ENCODE data around the gene RNF208.
"Not testable (repeated sequence)": the region's sequence is repeated elsewhere in the genome, so short reads cannot be mapped to it uniquely, and the experiment has no call there.

RNF208 gene

DNA sequence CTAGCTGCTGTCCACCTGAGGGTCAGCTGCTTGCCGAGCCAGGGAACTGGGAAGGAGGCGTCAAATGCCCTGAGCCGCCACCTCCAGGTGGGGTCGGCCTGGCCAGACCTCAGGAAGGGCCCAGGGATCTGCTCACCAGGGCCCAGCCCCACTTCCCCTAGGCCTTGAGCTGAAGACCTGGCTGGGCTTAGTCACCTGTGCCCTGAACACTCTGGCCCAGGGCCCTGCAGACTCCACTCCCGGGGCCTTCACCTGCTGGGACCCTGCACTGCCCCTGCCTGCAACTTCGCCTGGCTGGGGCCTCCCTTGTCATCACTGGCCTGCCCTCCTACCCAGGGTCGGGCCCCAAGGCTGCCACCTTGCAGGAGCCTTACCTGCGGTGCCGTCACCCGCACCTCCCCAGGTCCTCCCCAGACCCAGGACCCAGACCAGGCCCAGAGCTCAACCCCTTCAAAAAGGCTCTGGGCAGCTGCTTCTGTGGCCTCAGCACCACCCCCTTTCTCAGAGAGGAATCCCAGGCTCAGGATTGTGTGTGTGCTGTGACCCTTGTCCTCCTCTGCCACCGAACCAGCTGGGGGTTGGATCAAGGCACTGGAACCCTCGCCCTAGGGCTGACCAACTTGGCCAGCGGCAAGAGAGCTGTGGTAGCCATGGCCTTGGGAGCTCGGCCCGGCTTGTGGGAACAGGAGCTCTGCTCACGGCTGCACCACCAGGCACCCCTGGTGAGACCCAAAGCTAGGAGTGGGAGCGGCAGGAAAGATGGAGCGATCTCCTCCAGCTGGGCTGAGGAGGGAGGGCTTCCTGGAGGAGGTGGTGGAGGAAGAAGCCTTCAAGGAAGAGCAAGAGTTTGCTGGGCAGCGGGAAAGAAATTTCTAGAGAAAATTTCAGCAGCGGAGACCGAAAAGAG, 31.9 kb upstream of the RNF208 start:
- DNase-seq (ENCODE audit: low read depth in 3 of 3): no peak

DNA sequence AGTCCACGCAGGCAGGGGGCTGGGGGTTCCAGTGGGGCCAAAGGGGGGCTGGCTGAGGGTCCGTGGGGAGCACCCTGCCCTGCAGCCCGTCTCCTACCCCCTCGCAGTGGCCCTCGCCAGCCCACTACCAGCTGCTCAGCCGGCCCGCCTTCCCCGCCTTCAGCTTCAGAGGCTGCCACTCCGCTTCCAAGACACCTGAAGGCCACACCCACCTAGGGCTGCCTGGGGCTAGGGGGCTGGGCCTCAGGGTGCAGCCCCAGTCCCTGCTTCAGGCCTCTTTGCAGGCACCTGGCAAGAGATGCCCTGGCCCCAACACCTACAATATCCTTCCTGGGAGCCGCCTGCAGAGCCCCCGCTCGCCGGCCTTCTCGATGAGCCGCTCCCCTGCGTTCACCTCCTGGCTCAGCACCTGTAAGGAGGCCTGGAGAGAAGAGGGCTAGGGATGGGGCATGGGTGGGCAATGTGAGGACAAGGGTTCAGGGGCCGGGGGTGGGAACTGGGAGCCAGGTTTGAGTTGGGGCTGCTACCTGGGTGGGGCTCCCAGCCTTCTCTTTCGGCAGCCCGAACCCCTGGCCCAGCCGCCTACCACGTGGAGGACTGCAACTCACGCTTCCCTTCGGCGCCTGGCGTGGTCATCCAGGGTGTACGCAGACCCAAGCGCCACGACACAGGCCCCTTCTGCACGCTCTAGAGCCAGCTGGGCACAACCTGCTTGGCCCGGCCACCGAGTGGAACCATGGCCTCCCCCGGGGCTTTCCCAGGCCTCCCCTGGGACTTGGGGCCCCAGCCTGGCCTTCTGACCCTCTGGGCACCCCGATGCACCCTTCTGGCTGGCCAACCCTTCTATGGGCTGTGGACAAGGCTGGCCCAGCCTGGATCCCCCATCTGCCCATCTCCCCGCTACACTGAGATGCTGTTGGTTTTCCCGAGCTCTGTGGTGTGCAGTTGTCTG, 30.8 kb upstream of the RNF208 start:
- no peak for DNase-seq (ENCODE audit: low read depth in 3 of 3)

DNA sequence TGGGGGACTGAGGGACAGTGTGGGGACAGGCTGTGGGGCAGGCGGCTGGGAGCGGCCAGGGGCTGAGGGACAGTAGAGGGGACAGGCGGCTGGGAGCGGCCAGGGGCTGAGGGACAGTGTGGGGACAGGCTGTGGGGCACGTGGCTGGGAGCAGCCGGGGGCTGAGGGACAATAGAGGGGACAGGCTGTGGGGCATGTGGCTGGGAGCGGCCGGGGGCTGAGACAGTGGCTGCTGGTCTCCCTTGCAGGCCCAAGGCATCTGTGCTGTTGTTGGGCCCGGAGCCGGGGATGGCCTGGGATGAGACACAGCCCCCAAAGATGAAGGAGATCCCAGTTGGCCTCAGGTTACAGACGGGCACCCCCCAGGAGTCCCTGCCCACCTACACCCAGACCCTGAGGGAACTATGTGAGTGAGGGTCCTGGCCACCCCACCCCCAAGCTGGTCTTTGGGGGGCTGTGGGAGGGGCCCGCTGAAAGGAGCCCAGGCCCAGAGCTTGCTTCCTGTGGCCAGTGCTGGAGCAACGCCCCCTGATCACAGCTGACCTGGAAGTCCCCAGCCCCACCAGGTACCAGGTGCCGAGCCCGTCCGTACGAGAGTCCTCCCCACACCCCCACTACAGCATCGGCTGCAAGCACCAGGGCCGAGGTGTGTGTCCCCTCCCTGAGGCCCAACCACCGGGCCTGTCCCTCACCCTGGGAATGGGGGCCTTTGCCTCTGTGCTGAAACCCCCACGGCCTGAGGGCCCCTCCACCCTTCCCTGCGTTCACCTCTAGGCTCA, 29.6 kb upstream of the RNF208 start:
- no peak for DNase-seq (ENCODE audit: low read depth in 3 of 3)

DNA sequence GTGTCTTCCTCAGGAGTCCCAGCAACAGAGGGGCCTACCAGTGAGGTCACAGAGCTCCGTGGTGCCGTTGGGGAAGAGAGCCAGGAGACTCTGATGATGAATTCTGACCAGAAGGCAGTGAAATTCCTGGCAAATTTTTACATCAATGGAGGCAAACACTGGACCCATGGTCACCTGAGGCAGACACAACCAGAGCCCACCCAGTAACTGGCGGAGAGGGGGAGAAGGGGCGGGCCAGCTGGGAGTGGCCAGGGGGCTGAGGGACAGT, 29.1 kb upstream of the RNF208 start, which contains the start of gene STPG3:
STPG3 (plus strand) TSS at position 93 of the 268 bp plus-strand sequence; CDS start at position 94, 1 bp downstream.
- DNase-seq (ENCODE audit: low read depth in 3 of 3): no peak

DNA sequence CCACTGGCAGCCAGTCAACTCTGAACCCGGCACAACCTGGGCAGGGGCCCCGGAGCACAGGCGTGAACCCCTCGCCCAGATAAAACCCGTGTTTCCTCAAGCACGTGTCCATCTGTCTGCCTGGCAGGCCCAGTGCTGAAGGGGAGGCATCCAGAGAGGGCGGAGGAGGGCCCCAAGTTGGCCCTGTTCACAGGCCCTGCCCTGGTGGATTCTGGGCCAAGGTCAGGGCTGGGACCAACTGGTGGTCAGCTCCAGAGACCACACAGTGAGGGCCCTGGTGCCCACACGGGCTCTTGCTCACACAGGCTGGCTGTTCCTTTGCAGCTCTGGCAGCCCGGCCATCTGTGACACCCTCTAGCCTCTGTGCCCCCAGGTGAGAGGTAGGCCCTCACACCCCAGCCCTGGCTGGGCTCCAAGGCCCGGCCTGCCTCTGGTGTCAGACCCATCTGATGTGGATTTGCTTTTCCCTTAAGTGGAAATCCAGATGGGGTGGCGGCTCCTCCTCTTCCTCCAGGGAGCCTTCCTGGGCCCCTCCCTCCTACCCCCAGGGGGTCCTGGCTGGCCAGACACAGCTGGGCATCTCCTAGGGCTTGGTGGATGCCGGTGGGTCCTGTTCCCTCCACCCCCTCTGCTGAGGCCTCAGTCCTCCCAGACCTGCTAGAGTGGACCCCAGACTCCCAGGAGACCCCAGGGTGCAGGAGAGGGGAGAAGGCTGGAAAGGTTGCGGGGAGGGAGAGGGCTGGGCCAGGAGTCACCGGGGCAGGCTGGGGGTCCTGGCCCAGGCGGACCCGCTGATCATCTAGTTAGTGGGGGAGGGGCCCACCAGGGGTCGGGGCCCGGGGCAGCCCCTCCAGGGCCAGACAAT, 28.5 kb upstream of the RNF208 start:
- no peak for DNase-seq (ENCODE audit: low read depth in 3 of 3)

DNA sequence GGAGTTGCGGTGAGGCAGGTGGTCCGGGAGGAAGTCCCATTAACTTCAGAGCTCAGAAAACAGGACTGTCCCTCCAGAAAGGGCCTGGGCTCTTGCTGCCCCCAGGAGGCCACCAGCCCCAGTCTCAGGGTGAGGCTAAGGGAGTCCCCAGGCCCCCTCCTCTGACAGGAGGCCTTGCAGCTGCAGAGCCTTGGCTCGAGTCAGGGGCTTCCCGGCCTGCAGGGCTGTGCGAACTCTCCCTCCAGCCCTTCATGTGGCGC, 25.8 kb upstream of the RNF208 start:
- no peak for DNase-seq (ENCODE audit: low read depth in 3 of 3)

DNA sequence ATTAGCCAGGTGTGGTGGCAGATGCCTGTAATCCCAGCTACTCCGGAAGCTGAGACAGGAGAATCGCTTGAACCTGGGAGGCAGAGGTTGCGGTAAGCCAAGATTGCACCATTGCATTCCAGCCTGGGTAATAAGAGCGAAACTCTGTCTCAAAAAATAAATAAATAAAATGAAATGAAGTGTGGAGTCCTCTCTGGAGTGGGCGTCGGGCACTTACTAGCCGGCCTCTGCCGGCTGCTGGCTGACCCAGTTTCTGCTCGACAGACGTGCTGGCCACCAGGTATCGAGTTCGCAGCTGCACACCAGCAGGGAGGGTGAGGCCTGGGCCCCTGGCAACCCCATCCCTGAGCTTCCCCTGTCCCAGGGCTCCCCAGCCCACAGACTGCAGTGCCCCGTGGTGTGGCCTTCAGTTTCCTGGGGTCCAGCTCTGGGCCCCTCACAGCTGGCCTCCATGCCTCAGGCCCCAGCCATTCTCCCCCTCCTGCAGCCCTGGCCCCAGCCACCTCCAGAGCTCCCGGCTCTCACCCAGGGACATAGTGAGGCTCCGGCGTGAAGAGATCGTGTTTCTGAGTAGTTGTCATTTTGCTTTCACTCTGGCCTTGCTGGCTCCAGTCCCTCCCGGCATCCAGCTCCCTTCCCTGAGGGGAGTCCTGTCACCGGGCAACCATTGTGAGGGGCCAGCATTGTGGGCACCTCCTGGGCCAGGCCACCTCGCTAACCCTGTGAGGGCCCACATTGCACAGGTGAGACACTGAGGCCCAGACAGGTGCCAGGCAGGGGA, 25.3 kb upstream of the RNF208 start:
- DNase-seq (ENCODE audit: low read depth in 3 of 3): no peak

DNA sequence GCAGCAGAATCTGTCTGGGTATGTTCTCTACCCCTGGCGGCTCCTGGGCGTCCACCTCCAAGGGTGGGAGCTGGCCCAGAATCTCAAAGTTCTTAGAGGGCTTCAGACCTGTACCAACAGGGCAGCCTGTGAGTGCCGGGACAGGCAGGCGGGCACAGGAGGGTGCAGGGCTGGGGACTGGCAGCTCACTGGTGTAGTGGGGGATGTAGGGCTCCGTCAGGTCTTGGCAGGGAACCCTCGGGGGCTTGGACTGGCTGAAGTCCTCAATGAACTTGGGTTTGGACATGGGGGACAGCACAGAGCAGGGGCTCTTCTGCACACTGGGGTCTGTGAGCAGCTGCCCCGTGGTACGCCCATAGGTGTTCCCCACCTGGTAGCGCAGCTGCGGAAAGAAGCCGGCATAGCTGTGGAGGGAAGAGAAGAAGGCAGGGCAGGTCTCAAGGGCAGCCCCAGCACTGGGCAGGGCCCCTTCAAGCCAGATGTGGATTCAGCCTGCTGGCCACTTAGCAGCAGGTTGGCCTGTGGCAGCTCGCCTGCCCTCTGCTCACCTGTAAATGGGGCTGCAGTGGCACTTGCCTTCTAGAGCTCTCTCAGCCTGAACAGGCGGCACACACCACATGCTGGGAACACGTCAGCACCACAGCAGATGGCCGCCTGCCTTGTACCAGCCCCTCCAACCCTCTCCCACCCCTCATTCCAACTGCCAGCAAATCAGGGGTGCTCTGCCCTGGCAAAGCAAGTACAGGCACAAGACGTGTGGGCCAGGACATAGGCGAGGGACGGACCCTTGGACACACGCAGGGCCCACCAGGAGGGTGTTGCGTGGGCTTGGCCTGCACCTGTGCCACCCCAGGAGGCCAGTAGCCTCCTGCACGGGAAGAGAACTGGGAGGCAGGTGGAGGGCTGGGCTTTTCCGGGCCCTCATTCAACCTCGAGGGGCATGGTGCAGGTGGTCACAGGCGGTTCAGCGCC, 23.7 kb upstream of the RNF208 start:
- no peak for DNase-seq (ENCODE audit: low read depth in 3 of 3)

DNA sequence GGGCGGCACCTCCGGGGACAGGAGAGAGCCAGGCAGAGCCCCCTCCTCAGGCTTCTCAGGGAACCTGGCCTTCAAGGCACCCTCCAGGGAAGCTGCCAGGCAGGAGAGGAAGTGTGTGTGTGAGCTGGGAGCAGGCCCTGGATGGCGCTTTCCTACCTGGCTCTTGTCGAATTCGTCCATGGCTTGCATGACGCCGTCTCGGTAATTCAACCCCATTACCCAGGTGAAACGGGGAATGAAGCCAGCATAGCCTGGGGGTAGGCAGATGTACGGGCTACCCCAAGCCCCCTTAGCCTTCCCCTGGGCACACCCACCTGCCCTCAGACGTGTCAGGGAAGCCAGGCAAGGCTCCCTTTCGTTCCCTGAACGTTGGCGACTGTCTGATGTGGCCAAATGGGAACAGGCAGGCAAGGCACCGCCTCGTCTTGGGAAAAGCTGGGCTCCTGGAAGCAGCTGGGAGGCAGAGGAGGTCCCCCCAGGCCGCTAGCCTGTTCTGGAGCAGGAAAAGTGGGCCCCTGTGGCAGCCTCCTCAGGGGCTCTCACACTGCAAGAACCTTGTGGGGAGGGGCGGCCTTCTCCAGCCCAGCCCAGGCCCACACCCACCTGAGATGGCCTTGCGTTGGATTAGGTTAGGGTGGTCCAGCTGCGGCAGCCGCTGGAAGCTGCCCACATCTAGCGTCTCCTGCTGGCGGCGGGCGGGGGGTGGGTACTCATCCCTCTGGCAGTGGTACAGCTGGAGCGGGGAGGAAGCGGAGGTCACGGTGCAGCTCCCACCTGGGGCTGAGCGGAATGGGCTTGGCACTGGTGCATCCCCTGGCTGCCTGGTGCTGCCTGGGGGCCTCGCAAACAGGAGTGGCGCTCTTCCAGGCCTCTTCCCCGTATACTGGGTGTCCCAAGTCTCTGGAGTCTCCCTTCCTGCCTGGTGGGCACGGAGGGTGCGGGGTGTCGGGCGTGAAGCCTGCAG, 22.7 kb upstream of the RNF208 start:
- no peak for DNase-seq (ENCODE audit: low read depth in 3 of 3)

DNA sequence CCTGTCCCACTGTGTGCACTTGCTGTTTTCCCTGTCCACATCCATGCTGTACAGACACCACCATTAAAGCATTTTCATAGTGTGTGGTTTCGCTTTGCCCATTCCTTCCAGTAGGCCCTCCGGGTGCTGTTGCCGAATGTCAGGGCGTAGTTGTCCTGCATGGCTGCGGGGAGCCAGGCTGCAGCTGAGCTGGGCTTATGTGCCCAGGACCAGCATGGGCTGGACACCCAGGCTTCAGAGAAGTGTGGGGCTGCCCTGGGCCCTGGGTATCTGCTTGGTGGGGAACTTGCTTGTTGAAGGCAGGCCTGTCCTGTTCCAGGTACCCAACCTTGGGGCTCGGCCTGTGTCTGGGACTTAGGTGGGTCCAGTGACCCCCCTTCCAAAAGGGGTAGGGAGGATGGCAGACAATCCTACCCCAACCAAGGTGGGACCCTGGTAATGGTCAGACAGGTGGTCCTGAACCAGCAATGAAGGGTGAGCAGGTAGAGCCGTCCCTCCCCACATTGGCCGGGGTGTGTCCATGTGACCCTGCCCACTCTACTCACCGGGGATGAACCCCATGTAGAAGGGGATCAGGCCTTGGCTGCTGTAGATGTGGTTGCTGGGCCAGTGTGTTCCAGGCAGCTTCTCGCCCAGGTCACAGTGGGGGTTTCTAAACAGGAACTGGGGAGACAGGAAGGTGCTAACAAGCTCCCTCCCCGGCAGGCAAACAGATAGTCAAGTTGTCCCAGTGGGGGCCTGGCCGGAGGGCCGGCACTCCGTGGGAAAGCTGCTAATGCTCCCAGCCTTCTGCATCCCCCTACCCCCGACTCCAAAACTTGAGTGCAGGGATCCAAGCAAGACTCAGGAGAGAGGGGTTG, 21.8 kb upstream of the RNF208 start:
- DNase-seq (ENCODE audit: low read depth in 3 of 3): no peak

DNA sequence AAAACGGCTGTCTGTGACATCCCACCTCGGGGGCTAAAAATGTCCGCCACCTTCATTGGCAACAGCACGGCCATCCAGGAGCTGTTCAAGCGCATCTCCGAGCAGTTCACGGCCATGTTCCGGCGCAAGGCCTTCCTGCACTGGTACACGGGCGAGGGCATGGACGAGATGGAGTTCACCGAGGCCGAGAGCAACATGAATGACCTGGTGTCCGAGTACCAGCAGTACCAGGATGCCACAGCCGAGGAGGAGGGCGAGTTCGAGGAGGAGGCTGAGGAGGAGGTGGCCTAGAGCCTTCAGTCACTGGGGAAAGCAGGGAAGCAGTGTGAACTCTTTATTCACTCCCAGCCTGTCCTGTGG, 21.2 kb upstream of the RNF208 start:
- not testable (repeated sequence) for DNase-seq (ENCODE audit: low read depth in 3 of 3)

DNA sequence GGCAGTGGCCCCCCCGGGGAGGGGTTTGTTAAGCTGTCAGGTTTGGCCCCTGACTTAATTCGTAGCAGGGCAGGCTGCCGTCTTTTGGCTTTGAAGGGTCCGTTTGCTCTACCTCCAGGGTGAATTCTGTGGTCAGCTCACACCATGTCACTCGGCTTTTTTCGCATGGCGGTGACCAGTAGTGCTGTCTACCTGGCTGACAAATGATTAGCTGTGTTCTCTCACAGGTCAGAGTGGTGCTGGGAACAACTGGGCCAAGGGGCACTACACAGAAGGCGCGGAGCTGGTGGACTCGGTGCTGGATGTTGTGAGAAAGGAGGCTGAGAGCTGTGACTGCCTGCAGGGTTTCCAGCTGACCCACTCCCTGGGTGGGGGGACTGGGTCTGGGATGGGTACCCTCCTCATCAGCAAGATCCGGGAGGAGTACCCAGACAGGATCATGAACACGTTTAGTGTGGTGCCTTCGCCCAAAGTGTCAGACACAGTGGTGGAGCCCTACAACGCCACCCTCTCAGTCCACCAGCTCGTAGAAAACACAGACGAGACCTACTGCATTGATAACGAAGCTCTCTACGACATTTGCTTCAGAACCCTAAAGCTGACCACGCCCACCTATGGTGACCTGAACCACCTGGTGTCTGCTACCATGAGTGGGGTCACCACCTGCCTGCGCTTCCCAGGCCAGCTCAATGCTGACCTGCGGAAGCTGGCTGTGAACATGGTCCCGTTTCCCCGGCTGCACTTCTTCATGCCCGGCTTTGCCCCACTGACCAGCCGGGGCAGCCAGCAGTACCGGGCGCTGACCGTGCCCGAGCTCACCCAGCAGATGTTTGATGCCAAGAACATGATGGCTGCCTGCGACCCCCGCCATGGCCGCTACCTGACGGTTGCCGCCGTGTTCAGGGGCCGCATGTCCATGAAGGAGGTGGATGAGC, 20.5 kb upstream of the RNF208 start:
- no peak for DNase-seq (ENCODE audit: low read depth in 3 of 3)

DNA sequence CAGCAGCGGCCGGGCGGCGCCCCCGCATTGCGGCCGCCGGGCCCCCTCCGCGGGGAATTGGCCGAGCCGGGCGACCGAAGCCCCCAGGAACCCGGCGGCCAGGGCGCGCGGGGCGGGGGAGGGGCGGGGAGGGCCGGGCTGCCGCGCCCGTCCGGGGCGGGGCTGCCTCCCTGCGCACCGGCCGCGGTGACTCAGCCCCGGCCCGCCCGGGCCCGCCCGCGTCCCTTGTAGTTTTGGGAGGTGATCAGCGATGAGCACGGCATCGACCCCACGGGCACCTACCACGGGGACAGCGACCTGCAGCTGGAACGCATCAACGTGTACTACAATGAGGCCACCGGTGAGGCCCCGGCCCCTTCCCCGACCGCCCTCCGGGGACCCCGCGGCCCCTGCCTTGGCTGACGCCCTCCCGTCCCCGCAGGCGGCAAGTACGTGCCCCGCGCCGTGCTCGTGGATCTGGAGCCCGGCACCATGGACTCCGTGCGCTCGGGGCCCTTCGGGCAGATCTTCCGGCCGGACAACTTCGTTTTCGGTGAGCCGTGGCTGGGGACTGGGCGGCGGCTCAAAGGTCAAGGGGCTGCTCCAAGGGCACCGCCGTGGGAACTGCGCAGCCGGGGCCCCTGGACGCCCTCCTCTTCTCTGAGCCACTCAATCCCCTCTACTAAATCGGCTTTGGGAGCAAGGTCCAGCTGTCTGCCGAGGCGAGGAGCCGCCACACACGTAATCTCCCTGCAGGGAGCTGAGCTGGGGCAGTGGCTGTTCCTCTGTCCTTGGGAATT, 19.6 kb upstream of the RNF208 start:
- peak in 2 of 3 donors; percentile 37 for DNase-seq (ENCODE audit: low read depth in 3 of 3)

DNA sequence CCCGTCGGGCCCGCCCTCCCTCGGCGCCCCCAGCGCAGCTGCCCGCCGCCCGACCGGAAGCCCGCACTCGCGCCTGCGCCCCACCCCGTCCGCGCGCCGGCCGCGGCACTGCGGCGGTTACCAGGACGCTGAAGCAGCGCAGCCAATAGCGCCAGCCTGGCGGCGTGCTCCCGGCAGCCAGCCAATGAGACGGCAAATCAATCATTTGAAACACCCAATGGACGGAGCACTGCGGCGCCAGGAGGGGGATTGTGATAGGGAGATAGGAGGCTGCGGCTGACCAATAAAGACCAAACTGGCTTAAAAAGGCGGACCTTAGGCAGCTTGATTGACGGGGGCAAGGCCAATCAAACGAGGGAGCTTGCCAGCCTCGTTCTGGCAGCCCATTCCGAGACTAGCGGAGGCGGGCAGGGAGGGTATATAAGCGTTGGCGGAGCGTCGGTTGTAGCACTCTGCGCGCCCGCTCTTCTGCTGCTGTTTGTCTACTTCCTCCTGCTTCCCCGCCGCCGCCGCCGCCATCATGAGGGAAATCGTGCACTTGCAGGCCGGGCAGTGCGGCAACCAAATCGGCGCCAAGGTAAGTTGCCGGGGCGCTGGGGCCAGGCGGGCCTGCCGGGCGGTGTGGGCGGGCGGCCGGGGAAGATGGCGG, 18.9 kb upstream of the RNF208 start, which contains the start of gene TUBB4B:
TUBB4B (plus strand) TSS at position 447 of the 649 bp plus-strand sequence; CDS start at position 521, 74 bp downstream.
- DNase-seq (ENCODE audit: low read depth in 3 of 3): peak; percentile 92 to 99 (median 92)

Measured in stimulated activated CD4-positive, alpha-beta T cell treated with anti-CD3 and anti-CD28 coated beads, TNF-alpha, amount 100 ng/mL, for 48 hours (primary cell).